ENCODE results near the gene STAB2.

The STAB2 gene

GRCh38 chr12:103691063-103691462, 104.0 kb downstream of the STAB2 start:
- DNase-seq (ENCODE audit: low read depth in 2 of 2): no peak

DNA sequence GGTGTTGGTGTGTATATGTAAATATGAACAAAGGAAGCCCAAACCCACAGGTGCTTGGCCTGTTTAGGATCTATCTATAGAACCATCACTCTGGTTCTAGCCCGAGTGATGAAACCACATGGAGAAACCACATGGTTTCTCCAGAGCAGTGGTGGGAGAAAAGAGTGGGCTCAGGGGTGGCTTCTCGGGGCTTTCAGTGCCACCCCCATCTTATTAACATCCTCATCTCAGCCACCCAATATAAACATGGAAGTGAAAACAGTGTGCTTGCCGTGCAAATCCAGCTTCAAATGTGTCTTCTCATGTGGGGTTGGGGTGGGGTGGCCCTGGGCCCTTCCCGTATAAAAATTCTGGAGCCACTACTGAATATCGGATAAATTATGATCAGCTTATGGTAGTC, 109.0 kb downstream of the STAB2 start:
- no peak for DNase-seq (ENCODE audit: low read depth in 2 of 2)

DNA sequence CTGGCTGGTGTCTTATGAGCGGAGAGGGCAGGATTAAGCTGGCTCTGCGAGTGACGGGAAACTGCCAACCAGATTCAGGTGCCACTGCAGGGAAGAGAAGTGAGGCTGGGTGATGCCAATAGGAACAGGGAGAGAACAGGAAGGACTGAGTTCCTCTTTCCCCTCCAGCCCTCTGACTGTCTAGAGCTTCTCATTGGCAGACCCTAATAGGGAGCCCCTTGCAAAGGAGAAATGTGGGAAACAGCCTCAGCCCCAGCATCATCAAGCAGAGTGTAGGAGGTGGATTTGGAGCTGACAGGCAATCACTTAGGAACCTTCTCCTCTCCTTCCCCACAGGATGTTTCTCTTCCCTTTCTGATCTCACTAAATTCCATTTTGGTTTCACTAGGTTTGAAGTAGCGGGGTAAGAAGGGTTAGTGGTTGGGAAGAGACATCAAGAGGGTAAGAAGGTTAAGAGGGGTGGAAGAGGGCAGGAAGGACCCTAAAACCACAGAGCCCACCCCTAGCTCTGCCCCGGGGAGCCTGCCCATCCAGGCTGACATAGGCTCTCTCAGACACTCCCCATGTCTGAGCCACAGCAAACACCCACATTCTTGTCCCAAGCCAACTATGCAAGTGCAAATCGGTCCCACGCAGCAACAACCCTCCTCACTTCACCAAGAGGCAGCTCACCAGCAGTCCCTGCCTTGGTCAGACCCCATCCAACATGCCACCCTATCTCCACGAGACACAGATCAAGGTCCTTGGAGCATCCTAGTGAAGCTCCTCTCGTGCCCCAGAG, 111.1 kb downstream of the STAB2 start:
- no peak for DNase-seq (ENCODE audit: low read depth in 2 of 2)

GRCh38 chr12:103698752-103699560, 111.9 kb downstream of the STAB2 start:
- DNase-seq (ENCODE audit: low read depth in 2 of 2): no peak

- no peak for DNase-seq (ENCODE audit: low read depth in 2 of 2)
These were observed 118.0 kb downstream of the STAB2 start for GRCh38 chr12:103705098-103705497.

- no peak for DNase-seq (ENCODE audit: low read depth in 2 of 2)
These were observed 118.9 kb downstream of the STAB2 start for GRCh38 chr12:103705927-103706326.

DNA sequence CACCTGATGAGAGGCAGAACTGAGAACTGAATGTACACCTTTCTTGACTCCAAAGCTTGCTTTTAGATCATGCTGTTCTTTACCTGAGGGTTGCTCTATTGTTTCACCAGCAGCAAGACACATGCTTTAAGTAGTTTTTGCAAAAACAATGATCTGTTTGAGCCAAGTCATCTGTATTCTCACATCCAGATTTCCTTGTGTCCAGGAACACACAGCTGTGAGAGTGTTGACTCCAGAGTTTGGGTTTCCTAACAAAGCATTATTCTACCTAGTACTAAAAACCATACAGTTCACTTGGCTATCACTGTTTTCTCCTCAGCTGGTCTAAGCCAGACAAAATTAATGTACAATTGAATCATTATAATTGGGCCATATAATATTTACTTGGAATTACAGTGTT, 120.4 kb downstream of the STAB2 start:
- DNase-seq (ENCODE audit: low read depth in 2 of 2): no peak

- no peak for DNase-seq (ENCODE audit: low read depth in 2 of 2)
These were observed 123.5 kb downstream of the STAB2 start for GRCh38 chr12:103710544-103710943.

DNA sequence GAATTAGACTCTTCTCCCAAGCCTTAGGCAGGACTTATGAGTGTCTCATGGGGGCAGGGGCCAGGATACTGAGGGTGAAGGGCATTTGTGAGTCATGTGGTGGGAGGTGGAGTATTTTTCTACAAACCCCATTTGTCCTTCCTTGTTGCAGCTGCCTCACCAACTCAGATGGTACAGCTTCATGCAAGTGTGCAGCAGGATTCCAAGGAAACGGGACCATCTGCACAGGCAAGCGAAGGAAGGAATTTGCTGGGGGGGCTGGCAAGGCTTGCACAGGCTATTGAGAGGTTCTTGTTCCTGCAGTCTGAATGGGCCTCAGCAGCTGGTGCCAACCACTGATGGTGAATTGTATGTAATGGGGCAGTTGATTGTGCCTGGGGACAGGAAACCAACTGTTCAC, 125.1 kb downstream of the STAB2 start:
- no peak for DNase-seq (ENCODE audit: low read depth in 2 of 2)

DNA sequence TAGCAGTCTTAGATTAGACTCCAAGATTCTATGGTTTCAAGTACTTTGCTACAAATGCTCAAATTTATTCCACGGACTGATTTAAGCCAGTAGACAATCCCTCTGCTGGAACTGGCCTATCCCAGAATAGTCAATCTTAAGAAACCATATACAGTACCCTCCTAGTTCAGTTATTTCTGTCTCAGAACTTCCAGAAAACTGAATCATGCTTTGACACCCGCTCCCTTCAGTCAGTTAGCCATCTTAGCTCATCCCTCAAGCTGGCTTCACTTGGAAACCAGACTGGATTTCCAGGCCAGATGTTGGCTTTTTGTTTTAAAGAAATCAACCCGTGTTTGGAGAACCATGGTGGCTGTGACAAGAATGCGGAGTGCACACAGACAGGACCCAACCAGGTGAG, 128.4 kb downstream of the STAB2 start:
- DNase-seq (ENCODE audit: low read depth in 2 of 2): no peak

GRCh38 chr12:103716517-103717196, 129.6 kb downstream of the STAB2 start:
- DNase-seq (ENCODE audit: low read depth in 2 of 2): no peak

- DNase-seq (ENCODE audit: low read depth in 2 of 2): no peak
These were observed 138.3 kb downstream of the STAB2 start for GRCh38 chr12:103725398-103725797.

GRCh38 chr12:103727638-103728037, 140.6 kb downstream of the STAB2 start:
- no peak for DNase-seq (ENCODE audit: low read depth in 2 of 2)

DNA sequence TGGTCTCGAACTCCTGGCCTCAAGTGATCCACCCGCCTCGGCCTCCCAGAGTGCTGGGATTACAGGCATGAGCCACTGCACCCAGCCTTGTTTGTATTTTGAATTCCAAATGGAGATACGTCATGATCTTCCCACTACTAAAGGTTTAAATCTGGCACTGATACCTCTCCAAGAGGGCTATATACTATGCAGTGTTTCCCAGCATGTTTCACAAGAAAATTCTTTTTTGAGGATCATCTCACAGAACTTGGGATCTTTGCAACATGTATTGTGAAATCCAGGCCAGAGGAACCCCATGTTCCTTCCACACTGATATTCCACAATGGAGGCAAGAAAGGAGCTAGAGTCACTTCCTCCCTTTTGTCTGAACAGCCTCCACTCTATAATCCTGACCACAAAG, 141.2 kb downstream of the STAB2 start:
- no peak for DNase-seq (ENCODE audit: low read depth in 2 of 2)

GRCh38 chr12:103729499-103729898, 142.4 kb downstream of the STAB2 start:
- DNase-seq (ENCODE audit: low read depth in 2 of 2): no peak

DNA sequence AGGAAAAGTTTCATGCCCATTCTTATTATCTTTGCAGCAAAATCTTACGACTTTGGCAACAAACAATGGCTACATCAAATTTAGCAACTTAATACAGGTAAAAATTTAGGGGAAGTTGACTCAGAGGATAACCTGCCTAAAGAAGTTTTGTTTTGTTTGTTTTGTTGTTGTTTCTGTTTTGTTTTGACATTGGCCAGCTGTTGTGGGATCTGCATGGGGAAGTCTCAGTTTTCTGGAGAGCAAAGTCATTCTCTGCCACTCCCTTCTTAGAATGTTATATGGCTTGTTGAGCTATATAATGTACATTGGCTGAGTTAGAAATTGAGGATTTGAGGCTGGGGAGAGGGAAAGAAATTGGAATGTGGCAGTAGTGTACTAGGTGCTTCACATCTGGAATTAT, 144.5 kb downstream of the STAB2 start:
- no peak for DNase-seq (ENCODE audit: low read depth in 2 of 2)

- DNase-seq (ENCODE audit: low read depth in 2 of 2): no peak
These were observed 147.8 kb downstream of the STAB2 start for GRCh38 chr12:103734863-103735262.

DNA sequence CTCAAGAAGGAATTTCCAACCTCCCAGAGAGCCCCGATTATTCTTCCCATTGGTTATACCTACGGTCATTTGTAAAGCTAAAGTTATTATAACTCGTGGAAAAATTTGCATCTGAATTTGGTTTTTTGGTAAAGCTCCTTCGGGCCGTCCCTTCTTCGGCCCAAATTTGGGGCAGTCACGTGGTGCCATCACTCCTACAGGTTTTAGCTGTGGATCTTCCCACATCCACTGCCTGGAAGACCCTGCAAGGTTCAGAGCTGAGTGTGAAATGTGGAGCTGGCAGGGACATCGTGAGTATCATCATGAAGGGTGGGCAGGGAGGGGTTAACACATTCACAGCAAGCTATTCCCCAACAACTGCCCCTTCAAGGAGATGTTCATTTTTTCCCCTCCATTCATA, 148.2 kb downstream of the STAB2 start:
- DNase-seq (ENCODE audit: low read depth in 2 of 2): no peak

- no peak for DNase-seq (ENCODE audit: low read depth in 2 of 2)
These were observed 149.5 kb downstream of the STAB2 start for GRCh38 chr12:103736572-103736971.

GRCh38 chr12:103737881-103738280, 150.8 kb downstream of the STAB2 start:
- DNase-seq (ENCODE audit: low read depth in 2 of 2): no peak

DNA sequence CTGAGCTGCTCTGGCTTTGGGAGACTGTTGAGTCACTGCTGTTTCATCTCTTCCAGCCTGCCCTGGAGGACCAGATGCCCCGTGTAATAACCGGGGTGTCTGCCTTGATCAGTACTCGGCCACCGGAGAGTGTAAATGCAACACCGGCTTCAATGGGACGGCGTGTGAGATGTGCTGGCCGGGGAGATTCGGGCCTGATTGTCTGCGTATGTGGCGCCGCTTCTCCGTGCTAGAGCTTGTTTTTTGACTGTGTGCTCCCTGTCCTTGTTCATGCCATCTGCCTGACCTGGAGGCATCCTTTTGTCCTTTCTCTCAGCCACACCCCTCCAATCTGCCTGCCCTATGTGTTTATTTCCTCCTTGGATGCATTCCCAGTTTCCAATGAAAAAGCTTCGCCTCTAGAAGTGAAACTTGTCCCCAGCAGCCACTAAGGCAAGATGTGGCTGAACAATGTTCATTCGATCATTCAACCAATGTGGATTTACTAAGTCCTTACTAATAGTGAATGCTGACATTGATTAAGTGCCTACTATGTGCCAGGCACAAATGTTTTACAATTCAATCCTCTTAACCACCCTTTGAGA, 155.4 kb downstream of the STAB2 start:
- no peak for DNase-seq (ENCODE audit: low read depth in 2 of 2)

DNA sequence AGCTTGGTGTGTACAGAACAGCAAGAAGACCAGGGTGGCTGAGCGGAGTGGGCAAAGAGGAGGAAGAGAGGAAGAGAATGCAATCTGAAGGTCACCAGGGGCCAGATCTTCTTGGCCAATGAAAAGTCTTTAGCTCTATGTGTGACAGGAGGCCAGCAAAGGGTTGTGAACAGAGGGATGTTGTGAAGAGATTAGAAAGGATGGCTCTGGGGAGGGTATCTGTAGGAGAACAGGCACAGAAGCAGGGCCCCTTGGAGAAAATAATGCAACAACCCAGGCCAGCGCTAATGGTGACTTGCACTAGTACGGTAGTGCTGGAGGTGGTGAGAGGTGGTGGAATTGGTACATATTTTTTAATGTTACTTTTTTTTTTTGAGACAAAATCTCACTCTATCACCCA, 156.7 kb downstream of the STAB2 start:
- DNase-seq (ENCODE audit: low read depth in 2 of 2): no peak
